HCT116 (cell line): ENCODE measurements around the gene SERPINB6. TPM values are rescaled to one million over a fixed set of nuclear protein-coding genes. Genes with fewer than 3 reads are reported as not detected.
A peak's percentile ranks its signal among the peaks of the same experiment; 100 is the strongest.

Experiments
- ATAC-seq: fragments of 200-7000 bp; cut with Tn5 transposase; 2 replicates; pipeline ENCODE4 v1.9.1; 2020; ENCODE audit warnings: mild to moderate bottlenecking, moderate library complexity
- BruUV-seq: library from RNA; stranded (reverse); fragments of 400-500 nt; replicated peaks from 2 replicates; lab custom pipeline; 2021; lab: Mats Ljungman, UMichigan
- CTCF ChIA-PET: fragments of 300-600 bp; sonication (Branson Sonifier 250); formaldehyde crosslinking; loops from one replicate; lab custom pipeline; 2021; ENCODE audit warnings: antibody characterized with exemption; lab: Charles Lee
- POLR2A ChIA-PET: fragments of 300-600, 350-600 bp; sonication (Branson Sonifier 250); formaldehyde crosslinking; loops from one replicate; lab custom pipeline; 2021; ENCODE audit warnings: antibody characterized with exemption; lab: Charles Lee
- RAD21 ChIA-PET, 2 experiments: fragments of 300-600 bp; sonication (Branson Sonifier 250); formaldehyde crosslinking; loops; one replicate each; lab custom pipeline; 2023; ENCODE audit warnings: low total read pairs in 2 of 2; ENCODE audit not compliant: uncharacterized antibody in 2 of 2, unreplicated experiment in 2 of 2, low non-redundant PET in 1 of 2; lab: Charles Lee
- DNase-seq: peaks from one replicate; pipeline ENCODE4 v3.0.0-alpha.2; 2010; ENCODE audit warnings: low read depth, low spot score
- H2AFZ ChIP-seq: fragments of 200-600 bp; shearing (Covaris generic), sonication (generic); 2 replicates; pipeline ENCODE4 v1.6.1; 2017; ENCODE audit warnings: low read depth, mixed run types, mixed read lengths, antibody characterized with exemption, low read length; ENCODE audit not compliant: poor library complexity, severe bottlenecking
- H3K27ac ChIP-seq: 2 replicates; pipeline ENCODE4 v1.5.1; 2012; ENCODE audit warnings: low read depth, low read length
- H3K27me3 ChIP-seq: fragments of 200-600 bp; sonication (generic); 2 replicates; pipeline ENCODE4 v1.6.1; 2016; ENCODE audit warnings: mixed run types, low read length, mixed read lengths; ENCODE audit not compliant: insufficient read depth
- H3K36me3 ChIP-seq, 2 experiments: fragments of 200-500 bp in 1 of 2; fragments of 200-600 bp in 1 of 2; sonication (Bioruptor generic) in 1 of 2; sonication (generic) in 1 of 2; 2 replicates each; pipeline versions ENCODE4 v1.5.1 to v1.6.1; 2014 to 2016; ENCODE audit warnings: low read length in 2 of 2, inconsistent platforms in 1 of 2, mixed read lengths in 1 of 2, mixed run types in 1 of 2; ENCODE audit not compliant: insufficient read depth in 2 of 2, control insufficient read depth in 1 of 2
- H3K4me1 ChIP-seq, 2 experiments: fragments of 200-600 bp in 1 of 2; sonication (generic) in 1 of 2; 2 replicates each; pipeline versions ENCODE4 v1.5.1 to v1.6.1; 2012 to 2017; ENCODE audit warnings: low read length in 2 of 2, inconsistent platforms in 1 of 2, mild to moderate bottlenecking in 1 of 2, mixed read lengths in 1 of 2, mixed run types in 1 of 2, moderate library complexity in 1 of 2; ENCODE audit not compliant: insufficient read depth in 2 of 2, control insufficient read depth in 1 of 2
- H3K4me2 ChIP-seq: fragments of 200-600 bp; sonication (generic); 2 replicates; pipeline ENCODE4 v1.6.1; 2017; ENCODE audit warnings: mixed run types, low read length, mixed read lengths
- H3K4me3 ChIP-seq, 2 experiments: fragments of 200-600 bp in 1 of 2; sonication (generic) in 1 of 2; replicated peaks in 1 of 2; 2 replicates each; pipeline ENCODE4 v1.5.1; 2011 to 2016; ENCODE audit warnings: low read length in 2 of 2, control low read depth in 1 of 2, low read depth in 1 of 2, mild to moderate bottlenecking in 1 of 2, mixed read lengths in 1 of 2, mixed run types in 1 of 2
- H3K79me2 ChIP-seq: fragments of 200-600 bp; sonication (generic); 2 replicates; pipeline ENCODE4 v1.6.1; 2017; ENCODE audit warnings: mild to moderate bottlenecking, mixed run types, low read length, moderate library complexity, mixed read lengths; ENCODE audit not compliant: insufficient read depth
- H3K9ac ChIP-seq: fragments of 200-600 bp; sonication (generic); 2 replicates; pipeline ENCODE4 v1.6.1; 2016; ENCODE audit warnings: low read length, mixed read lengths
- H3K9me2 ChIP-seq: fragments of 200-600 bp; sonication (generic), shearing (Covaris generic); 2 replicates; pipeline ENCODE4 v1.6.1; 2017; ENCODE audit warnings: mixed run types, mild to moderate bottlenecking, moderate library complexity; ENCODE audit not compliant: insufficient read depth
- H3K9me3 ChIP-seq, 2 experiments: fragments of 200-500 bp in 1 of 2; fragments of 200-600 bp in 1 of 2; sonication (Bioruptor generic) in 1 of 2; sonication (generic) in 1 of 2; 2 replicates each; pipeline ENCODE4 v1.6.1; 2014 to 2017; ENCODE audit warnings: low read length in 2 of 2, mixed read lengths in 2 of 2, inconsistent platforms in 1 of 2, low read depth in 1 of 2, mild to moderate bottlenecking in 1 of 2, mixed run types in 1 of 2, moderate library complexity in 1 of 2; ENCODE audit not compliant: control insufficient read depth in 1 of 2, insufficient read depth in 1 of 2
- H4K20me1 ChIP-seq: fragments of 200-600 bp; sonication (generic), shearing (Covaris generic); 2 replicates; pipeline ENCODE4 v1.6.1; 2017; ENCODE audit warnings: mixed run types, mild to moderate bottlenecking, moderate library complexity; ENCODE audit not compliant: insufficient read depth
- ATF3 ChIP-seq: IDR thresholded peaks from 2 replicates; pipeline ENCODE4 v1.6.1; 2012
- EZH2phosphoT487 ChIP-seq: fragments of 200-600 bp; IDR thresholded peaks from 2 replicates; pipeline ENCODE4 v1.6.1; 2018; ENCODE audit warnings: antibody characterized with exemption, borderline replicate concordance
- POLR2AphosphoS5 ChIP-seq: IDR thresholded peaks from 2 replicates; pipeline ENCODE4 v1.6.1; 2011; ENCODE audit warnings: mild to moderate bottlenecking, low read depth, low read length, moderate library complexity
- REST ChIP-seq: IDR thresholded peaks from 2 replicates; pipeline ENCODE4 v1.6.1; 2012; ENCODE audit warnings: low read depth
- SRF ChIP-seq: IDR thresholded peaks from 2 replicates; pipeline ENCODE4 v1.6.1; 2012; ENCODE audit warnings: low read depth
- intact Hi-C: fragments of 100-400 bp; cut with micrococcal nuclease; formaldehyde crosslinking; loops from 2 replicates; pipeline ENCODE4 v1.10.0; 2022
- total RNA-seq: library from RNA; stranded (reverse); gene quantifications from one replicate; pipeline ENCODE4 v1.2.1, GENCODE V29; 2021; ENCODE audit not compliant: unreplicated experiment

The SERPINB6 gene
- total RNA-seq, 1 experiment from 2014 or later, result 103 TPM

- H3K27me3 ChIP-seq, result no peaks in the 10 kb centered on the region
- H3K9me2 ChIP-seq, result no peaks in the 10 kb centered on the region
- no peak for TF ChIP-seq REST
- no peak for TF ChIP-seq POLR2AphosphoS5
- no peak for TF ChIP-seq SRF
- TF ChIP-seq EZH2phosphoT487, result no peak
- TF ChIP-seq ATF3, result no peak
- TF ChIP-seq, all 23 proteins: peak for 0
- Histone ChIP-seq H3K4me3 (no peak overlapping the region), H3K9ac (no peak overlapping the region), H3K4me1 (peaks cover 0 to 7% of the 10 kb centered on the region in 2 experiments; a peak in 1 of 4 replicates), H3K79me2 (no peaks in the 10 kb centered on the region), H3K9me3 (no peaks in the 10 kb centered on the region; a peak in 1 of 4 replicates), H3K4me2 (no peak overlapping the region), H2AFZ (peak overlapping the region; percentile 60), H4K20me1 (no peaks in the 10 kb centered on the region), H3K36me3 (no peaks in the 10 kb centered on the region), H3K27ac (no peak overlapping the region)
- RAD21 ChIA-PET, result no interaction called here
- BruUV-seq, result no TSS peak
- CTCF ChIA-PET, result interaction anchor here (0.7 to 2.3 kb wide), 2 partner anchors 15 kb away, joined by 4 to 8 read pairs; no protein-coding TSS in a partner anchor
- ATAC-seq (peak; percentile 6; the same call in 1 of the 2 replicates), DNase-seq (no peak)
- POLR2A ChIA-PET, result interaction anchor here (0.6 to 2.2 kb wide), 3 partner anchors 51 to 220 kb away, joined by 4 to 8 read pairs (median 4); no protein-coding TSS in a partner anchor
- intact Hi-C loops, result no loop called here
These were observed 33.2 kb downstream of the SERPINB6 start for GRCh38 chr6:2938004-2938631.
